Measurements from ENCODE around the gene BEAN1.

Gene BEAN1

DNA sequence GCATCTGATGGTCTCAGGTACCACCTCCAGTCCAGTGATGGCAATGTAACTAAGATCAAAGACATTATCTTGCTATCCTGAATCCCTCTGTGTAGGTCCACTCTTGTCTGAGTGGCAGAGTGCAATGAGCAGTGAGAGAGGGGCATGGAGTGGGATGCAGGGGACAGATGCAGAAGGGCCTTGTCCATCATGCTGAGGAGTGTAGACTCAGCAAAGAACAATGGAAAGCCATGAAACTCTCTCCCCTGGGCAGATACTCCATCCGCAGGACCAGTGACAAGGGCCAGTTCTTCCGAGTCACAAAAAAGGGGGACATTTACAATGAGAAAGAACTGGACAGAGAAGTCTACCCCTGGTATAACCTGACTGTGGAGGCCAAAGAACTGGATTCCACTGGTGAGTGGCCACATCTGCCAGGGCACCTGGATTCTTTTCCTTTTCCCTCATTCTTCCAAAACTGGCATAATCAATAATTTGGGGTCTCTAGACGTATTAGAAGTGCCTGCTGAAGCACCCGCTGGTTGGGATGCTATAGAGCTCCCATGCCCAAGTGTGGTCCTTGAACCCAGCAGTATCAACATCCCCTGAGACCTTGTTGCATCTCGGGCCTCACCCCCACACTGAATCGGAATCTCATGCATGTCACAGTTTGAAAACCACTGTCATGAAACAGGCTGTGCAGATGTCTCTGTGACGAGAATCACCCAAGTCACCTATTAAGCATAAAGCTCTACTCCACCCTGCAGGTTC is 31.1 kb upstream of the BEAN1 start:
- DNase-seq (ENCODE audit: low read depth in 2 of 2) = no peak

DNA sequence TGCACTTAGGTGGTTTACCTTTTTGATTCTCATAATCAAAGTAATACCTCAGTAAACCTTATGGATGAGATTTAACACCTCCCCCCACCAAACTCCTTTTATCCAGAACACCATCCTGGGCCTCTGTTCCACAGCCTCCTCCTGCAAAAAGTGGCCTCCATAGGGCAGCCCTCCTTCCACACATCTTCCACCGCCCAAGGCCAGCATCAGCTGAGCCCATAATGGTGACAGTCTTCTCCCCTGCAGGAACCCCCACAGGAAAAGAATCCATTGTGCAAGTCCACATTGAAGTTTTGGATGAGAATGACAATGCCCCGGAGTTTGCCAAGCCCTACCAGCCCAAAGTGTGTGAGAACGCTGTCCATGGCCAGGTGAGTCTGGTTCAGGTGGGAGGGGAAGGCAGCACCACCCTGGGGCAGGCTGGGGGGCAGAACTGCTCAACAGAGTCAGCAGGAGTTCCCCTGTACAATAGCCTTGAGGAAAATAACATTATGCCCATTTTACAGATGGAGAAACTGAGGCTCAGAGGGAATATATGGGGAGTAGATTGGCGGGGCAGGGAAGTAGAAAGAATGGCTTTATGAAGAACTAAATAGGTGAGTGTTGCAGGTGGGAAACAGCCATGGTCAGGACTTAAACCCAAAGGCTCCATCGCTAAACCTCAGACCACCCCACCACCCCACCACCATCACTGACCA is 29.2 kb upstream of the BEAN1 start:
- no peak for DNase-seq (ENCODE audit: low read depth in 2 of 2)

DNA sequence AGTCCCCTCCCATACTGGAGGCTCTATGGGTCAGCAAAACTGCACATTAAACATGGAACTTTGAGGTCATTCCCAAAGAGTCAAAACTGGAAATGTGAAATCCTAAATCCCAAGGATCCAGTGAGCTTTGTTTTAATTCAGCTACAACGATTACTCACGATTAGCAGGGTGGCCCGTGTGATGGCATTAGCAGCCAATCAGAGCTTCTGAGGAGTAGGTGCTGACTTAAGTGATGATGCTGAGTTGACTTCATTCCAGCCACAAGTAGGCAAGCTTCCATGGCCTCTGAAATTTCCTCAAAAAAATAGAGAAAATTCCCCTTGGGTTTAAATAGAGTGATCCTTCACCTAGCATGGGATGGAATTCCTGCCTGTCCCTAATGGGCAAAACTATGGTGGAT is 28.1 kb upstream of the BEAN1 start:
- no peak for DNase-seq (ENCODE audit: low read depth in 2 of 2)

DNA sequence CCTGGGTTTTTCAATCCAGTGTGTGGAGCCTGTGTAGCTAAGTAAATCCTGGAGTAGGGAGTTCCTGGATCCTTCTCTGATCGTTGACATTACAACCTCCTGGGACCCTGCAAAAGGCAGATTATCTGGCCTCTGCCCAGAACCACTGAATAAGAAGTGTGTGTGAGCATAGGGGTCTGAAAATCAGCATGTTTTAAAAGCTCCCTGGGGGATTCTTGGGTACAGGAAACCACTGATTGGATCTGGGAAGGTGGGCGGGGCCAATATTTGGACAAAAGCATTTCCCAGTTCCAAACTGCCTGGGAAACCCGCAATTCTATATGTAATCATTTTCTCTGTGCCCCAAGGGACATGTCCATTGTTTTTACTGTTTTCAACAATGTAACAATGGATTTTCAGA is 27.2 kb upstream of the BEAN1 start:
- DNase-seq (ENCODE audit: low read depth in 2 of 2) = no peak

DNA sequence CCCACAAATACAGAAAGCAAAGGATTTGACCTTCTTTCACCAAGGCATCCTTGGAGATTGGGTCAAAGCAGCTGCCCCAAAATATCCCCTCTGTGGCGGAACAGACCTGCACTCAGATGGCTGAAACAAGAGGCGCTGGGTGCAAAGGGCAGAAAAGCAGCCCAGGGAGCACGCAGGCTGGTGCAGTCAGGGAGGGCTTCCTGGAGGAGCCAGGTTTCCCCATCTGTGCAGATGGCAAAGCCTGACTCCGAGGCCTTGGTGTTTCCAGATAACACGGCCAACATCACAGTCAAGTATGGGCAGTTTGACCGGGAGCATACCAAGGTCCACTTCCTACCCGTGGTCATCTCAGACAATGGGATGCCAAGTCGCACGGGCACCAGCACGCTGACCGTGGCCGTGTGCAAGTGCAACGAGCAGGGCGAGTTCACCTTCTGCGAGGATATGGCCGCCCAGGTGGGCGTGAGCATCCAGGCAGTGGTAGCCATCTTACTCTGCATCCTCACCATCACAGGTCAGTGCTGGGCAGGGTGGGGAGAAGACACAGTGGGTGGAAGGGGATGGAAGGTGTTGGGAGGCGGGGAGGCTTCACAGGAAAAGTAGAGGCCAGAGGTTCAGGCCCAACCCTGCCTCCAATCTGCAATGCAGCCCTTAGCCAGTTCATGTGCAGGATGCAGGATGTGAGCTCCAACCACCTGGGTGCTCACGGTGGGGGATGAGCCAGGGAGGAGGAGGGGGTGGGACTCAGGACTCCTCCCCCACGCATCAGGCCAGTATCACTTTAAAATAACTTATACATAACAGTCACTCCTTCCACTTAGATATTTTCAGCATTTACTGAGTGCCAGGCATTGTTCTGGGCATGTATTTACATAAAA is 26.4 kb upstream of the BEAN1 start:
- no peak for DNase-seq (ENCODE audit: low read depth in 2 of 2)

DNA sequence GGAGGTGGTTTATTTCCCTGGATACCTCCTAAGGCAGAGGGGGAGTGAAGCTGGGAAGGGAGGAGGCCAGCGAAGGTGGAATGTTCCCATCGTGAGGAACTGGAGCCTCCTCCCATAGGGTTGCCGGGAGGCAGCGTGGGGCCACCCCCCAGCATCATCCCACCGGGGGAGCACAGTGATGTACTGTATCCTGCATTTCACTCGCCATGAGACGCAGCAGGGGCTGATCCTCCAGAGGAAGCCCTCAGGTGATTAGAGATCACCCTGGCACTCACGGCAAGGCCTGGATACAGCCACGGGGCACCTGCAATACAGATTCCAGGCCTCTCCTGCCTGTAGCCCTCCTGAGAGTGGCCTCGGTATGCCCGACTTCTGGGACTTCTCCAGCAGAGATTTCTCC is 25.5 kb upstream of the BEAN1 start:
- DNase-seq (ENCODE audit: low read depth in 2 of 2) = no peak

DNA sequence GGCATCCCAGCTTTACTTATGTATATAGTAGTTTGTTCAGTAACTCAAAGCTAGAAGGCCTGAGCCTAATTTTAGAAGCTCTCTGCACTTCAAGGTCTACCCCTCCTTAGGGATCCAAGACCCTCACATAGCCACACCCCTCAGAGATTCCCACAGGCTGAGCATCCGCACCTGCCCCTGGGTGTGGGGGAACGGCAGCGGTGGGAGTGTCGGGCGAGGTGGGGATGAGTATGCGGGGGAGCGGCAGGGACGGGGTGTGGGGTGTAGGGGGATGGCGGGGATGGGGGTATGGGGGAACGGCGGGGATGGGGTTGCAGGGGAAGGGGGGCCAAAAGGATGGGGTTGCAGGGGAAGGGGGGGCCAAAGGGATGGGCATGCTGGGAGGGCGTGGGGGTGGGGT is 24.9 kb upstream of the BEAN1 start:
- no peak for DNase-seq (ENCODE audit: low read depth in 2 of 2)

DNA sequence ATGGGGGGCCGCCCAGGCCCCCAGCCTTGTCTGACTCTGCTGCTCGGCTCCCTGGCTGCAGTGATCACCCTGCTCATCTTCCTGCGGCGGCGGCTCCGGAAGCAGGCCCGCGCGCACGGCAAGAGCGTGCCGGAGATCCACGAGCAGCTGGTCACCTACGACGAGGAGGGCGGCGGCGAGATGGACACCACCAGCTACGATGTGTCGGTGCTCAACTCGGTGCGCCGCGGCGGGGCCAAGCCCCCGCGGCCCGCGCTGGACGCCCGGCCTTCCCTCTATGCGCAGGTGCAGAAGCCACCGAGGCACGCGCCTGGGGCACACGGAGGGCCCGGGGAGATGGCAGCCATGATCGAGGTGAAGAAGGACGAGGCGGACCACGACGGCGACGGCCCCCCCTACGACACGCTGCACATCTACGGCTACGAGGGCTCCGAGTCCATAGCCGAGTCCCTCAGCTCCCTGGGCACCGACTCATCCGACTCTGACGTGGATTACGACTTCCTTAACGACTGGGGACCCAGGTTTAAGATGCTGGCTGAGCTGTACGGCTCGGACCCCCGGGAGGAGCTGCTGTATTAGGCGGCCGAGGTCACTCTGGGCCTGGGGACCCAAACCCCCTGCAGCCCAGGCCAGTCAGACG is 24.4 kb upstream of the BEAN1 start:
- no peak for DNase-seq (ENCODE audit: low read depth in 2 of 2)

DNA sequence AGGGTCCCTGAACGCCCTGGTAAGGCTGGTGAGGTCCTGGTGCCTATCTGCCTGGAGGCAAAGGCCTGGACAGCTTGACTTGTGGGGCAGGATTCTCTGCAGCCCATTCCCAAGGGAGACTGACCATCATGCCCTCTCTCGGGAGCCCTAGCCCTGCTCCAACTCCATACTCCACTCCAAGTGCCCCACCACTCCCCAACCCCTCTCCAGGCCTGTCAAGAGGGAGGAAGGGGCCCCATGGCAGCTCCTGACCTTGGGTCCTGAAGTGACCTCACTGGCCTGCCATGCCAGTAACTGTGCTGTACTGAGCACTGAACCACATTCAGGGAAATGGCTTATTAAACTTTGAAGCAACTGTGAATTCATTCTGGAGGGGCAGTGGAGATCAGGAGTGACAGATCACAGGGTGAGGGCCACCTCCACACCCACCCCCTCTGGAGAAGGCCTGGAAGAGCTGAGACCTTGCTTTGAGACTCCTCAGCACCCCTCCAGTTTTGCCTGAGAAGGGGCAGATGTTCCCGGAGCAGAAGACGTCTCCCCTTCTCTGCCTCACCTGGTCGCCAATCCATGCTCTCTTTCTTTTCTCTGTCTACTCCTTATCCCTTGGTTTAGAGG is 23.5 kb upstream of the BEAN1 start:
- no peak for DNase-seq (ENCODE audit: low read depth in 2 of 2)

DNA sequence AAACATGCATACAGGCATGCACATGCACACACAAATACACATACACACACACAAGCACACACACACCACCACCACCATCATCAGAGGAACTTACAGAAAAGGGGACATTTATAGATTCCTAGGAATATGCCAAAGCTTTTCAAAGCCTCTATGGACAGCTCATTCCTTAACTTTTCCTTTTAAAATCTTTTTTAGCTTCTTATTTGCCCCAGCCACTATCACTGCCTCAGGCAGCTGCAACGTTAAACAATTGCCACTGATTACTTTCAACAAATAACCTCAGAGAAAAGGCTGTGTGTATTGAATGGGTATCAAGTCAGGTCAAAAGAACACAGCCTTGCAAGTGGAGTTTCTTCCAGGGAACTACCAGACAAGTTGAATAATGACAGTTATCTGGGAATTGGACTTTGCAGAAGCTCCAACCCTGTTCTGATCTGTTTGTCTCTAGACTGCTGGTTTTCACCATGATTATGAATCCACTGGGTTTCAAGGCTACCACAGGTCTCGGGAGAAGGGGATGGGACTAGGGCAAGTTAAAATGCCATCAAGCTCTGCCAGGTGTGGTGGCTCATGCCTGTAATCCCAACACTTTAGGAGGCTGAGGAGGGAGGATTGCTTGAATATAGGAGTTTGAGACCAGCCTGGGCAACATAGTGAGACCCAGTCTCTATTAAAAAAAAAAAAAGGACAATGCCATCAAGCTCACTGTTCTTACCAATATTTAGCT is 21.9 kb upstream of the BEAN1 start:
- no peak for DNase-seq (ENCODE audit: low read depth in 2 of 2)

DNA sequence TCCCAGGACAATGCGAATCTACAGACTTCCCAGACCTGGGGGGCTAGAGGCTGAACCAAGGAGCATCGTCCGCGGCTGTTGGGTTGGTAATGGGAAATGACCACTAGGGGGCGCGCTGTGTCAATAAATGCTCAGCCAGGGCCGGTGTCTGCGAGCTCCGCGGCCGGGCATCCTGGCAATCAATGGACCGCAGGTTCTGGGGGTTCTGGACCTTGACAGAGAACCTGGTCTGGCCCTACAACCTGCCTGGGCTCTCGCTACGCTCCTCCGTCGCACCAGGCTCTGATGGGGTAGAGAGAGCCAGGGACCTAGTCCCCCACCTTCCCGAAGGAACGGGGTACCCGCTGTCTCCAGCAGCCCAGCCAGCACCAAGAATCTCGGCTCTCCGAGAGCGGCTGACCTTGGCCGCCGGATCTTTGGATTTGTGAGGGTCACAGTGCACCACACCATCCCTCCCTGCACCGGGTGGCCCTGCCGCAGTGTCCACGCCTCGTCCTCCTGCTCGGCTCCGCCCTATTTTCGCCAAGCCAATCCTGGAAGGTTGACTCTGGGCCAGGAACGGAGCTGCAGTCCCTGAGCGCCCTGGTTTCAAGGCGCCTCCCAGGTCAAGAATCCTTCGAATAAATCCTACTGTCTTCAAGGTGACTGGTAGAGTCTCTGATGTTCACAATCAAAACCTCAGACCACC is 20.4 kb upstream of the BEAN1 start:
- peak; percentile 86 to 93 for DNase-seq (ENCODE audit: low read depth in 2 of 2)

DNA sequence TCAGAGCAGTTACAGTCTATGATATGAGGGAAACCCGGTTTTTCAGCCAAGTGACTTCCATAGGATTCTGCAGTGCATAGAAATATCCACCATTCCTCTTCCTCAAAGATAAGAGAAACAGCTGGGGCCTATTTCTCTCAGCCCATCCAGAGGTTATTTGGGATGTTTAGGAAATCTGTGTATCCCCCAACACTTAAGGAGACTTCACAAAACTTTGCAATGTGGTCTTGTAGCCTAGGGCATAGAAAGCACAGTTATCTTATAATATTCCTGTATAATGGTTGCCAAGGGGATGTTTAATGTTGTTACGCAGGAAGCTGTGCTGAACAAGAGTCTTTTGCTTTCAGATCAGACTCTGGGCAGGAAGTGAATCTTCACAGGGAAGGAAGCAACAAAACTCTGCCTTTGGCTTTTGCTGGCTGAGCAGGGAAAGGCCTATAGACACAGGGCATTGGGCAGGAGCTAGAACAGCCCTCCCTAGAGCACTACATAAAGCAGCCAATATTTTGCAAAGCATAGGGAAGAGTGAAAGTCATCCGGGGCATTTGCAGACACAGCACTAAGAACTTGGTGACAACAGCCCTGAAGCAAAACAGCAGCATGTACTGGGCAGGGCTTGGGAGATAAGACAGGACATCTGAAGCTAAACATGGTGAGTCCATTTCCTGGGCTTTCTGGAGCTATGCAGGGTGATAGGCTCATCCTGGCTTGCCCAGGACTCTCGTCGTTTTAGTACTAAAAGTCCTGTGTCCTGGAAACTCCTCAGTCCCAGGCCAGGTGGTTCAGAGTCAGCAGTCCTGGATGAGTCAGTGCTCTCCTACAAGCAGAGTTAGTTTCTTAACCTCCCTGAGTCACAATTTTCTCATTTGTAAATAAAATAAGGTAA is 18.7 kb upstream of the BEAN1 start:
- DNase-seq (ENCODE audit: low read depth in 2 of 2) = no peak

DNA sequence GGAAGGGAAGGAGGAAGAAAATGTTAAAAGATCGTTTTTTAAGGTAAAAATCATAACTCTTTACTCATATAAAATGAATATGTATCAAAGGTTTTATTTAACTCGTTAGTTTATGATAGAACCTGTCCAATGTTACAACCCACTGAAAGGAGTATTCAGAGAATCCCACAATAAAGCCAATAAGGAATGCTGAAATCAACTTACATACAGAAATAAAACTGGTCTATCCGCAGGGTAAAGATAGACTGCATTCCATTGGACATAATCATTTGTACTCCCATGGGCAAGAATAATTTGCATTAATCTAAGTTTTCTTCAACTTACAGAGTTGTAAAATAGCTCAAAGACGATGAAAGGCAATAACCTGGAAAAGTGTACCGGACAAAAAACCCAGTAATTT is 17.9 kb upstream of the BEAN1 start:
- DNase-seq (ENCODE audit: low read depth in 2 of 2) = no peak

DNA sequence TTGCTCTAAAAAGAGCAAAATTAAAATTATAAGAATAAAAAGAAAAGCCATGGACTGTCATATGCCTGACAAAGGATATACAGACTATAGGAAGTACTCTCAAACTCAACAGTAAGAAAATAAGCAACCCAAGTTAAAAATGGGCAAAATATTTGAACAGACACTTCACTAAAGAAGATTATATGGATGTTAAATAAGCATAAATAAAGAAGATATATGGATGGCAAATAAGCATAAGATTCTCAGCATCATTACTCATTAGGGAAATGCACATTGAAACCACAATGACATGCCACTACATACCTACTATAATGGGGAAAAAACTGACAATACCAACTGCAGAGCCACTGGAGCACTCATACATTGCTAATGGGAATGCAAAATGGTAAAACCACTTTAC is 14.9 kb upstream of the BEAN1 start:
- DNase-seq (ENCODE audit: low read depth in 2 of 2) = no peak

DNA sequence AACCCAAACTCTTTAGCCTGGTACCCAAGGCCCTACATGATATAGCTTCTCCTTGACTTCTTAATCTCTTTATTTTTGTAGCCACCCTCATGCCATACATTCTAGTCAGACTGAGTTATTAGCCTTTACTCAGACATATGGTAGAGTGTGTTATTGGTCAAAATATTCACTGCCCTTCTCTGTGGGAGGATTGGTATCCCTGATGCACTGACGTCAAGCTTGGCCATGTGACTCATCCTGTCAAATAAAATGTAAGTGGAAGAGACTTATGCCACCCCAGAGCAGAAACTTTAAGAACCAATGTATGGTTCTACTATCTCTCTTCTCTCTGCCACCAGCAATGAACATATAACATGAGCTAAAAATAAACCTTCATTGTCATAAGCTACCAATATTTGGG is 12.2 kb upstream of the BEAN1 start:
- no peak for DNase-seq (ENCODE audit: low read depth in 2 of 2)

DNA sequence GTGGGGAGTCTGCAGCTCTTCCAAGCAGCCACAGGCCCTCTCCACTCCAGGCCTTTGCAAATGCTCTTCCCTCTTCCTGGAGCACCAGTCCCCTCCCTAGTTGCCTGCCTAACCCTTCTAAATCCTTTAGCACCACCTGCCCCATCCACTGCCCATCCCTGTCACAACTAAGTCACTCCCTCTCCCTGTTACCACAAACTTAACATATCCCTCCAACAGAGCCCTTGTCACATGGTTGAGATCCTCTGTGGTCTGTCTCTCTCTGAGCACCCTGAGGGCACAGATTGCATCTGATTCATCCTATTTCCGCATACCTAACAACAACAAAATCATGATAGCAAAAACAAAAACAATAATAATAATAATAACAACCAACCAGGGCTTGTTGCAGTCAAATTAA is 11.0 kb upstream of the BEAN1 start:
- no peak for DNase-seq (ENCODE audit: low read depth in 2 of 2)

DNA sequence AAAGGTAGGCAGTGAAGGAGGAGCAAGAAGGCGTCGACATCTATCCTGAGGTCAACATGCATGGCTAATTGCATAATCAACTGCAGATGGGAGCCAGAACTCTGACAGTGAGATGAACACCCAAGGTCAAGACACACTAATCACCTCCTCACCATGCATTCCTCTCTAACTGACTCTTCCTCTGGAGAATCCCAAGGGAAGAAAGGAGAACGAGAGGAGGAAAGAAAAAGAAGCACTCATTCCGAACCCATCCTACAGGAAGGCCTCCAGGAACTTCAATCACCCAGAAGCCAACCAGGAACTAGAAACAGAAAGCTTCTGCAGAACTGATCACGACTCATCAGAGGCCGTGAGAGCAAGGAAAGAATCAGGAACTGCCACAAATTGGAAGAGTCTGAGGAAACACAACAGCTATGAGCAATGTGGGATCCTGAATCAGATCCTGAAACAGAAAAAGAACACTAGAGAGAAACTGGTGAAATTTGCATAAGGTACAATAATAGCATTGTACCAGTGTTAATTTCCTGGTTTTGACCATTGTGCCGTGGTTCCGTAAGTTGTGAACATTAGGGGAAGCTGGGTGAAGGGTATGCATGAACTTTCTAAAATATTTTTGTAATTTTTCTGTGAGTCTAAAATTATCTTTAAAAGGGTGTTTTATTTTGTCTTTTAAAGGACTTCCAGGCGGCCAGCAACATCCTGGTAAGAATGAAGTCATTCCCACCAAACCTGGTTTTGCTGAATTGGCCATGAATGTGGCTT is 10.0 kb upstream of the BEAN1 start:
- DNase-seq (ENCODE audit: low read depth in 2 of 2) = no peak

DNA sequence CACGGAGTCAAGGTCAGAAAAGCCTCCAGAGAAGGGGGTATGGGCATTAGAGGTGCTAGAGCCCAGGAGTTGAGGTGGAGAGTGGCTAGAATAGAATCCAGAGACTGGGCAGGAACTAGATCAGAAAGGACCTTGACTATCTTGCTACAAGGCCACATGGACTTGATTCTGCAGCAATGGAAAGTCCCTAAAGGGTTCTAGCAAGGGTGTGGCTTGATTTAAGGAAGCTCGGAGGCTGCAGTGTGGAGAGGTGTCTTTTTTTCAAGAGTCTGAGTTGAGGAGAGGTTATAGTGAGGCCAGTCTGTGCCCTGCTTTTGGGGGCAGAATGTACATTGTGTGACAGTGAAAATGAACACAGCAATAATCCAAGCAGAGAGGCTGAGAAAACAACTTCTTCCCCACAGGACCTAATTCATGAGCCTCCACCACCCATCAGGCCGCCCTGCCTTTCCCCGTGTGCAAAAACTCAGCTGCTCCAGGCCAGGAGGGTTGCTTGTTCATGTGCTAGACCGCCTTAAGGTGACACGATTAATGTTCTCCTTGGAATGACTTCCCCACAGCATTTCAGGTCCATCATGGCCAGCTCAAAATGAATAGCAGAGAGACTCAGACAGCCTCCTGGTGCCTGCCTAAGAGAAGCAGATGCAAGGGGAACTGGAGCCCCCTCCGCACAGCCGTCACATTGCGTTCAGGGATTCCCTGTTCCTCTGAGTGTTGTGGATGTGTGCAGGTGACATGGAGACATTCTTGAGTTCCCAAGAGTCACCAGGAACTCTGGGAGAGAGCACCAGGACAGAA is 8.7 kb upstream of the BEAN1 start:
- no peak for DNase-seq (ENCODE audit: low read depth in 2 of 2)
